HT-29 (cell line): Measurements from ENCODE around the gene PSENEN. TPM values are rescaled to one million over a fixed set of nuclear protein-coding genes. Genes with fewer than 3 reads are reported as not detected.
A peak's percentile ranks its signal among the peaks of the same experiment; 100 is the strongest.

Experiments used
- DNase-seq: peaks from one replicate; pipeline ENCODE4 v3.0.0-alpha.2; 2015; ENCODE audit warnings: low spot score
- total RNA-seq: library from RNA; depleted of rRNA; stranded (reverse); fragments of >200 nt; shearing (Covaris generic); gene quantifications from 2 replicates; pipeline ENCODE4 v1.2.3, GENCODE V29; 2014

PSENEN gene
- total RNA-seq, 1 experiment from 2014 or later, result 77.0 TPM

DNA sequence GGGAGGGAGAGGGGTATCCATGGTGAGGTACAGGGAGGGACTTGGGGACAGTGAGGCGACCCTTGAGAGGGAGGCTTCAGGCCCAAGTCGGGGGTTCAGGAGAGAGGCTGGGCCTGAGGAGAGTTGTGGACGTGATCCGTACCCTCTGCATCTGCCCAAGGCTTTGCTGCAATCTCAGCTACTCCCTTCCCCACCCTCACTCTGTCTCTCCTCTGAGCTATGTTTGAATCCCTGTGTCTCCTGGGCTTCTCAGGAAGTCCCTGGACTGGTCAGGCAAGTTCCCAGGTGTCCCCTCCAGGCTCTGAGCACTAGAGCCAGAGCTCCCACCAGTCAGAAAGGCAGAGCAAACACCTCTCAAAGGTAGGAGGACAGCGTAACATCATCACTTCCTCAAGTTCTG, 4.7 kb downstream of the PSENEN start:
- DNase-seq, result peak; percentile 88

DNA sequence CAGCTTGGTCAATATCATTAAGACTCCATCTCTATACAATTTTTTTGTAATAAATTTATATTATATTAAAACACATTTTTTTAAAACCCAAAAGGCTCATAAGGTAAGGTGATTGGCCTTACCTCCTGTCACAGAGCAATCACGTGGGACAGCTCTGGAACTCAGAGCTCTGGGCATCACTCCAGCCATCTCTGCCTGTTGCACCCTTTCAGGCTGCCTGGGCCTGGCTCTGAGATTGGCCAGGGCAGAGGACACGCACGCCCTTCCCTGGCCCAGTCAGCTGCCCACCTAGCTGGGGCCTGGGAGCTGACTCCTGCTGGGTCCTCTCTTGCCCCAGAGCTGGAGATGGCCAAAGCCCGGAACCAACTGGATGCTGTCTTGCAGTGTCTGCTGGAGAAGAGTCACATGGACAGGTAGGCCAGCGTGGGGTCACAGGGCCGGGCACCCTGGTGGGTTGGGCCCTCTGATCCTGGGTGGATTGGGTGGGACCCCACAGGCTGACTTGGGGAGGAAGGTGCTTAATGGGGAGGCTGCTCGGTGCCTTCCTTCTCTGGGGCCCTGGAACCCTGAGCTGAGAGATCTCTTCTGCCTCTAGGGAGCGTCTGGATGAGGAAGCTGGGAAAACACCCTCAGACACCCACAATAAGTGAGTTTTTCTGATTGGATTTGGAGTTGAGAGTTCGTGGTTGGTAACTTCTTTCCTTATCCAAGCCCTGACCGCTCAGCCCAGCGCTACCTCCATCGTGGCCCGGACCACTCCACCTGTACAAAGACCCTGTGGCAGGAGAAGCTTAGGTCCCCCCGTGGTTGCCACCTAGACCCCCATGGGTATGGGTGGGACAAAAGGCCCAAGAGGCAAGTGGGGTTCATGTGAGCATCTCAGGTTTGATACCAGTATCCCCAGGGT, 6.6 kb downstream of the PSENEN start:
- DNase-seq, result no peak

DNA sequence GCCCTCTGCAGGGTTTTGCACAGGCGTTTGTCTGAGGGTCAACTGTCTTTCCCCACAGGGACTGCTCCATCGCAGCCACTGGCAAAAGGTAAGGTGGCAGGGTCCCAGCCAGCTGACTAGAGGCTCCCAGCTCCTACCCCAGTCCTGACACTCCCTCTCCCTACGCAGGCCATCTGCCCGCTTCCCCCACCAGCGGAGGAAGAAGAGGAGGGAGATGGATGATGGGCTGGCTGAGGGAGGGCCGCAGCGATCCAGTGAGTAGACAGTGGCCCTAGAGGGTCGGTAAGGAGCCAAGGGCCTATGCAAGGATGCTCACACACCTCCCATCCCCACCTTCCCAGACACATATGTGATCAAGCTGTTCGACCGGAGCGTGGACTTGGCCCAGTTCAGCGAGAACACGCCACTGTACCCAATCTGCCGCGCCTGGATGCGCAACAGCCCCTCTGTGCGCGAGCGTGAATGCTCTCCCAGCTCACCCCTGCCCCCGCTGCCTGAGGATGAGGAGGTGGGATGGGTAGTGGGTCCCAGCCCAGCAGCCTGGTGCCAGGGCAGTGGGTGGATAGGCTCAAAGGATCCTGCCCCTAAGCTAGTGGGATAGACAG, 7.4 kb downstream of the PSENEN start:
- no peak for DNase-seq

DNA sequence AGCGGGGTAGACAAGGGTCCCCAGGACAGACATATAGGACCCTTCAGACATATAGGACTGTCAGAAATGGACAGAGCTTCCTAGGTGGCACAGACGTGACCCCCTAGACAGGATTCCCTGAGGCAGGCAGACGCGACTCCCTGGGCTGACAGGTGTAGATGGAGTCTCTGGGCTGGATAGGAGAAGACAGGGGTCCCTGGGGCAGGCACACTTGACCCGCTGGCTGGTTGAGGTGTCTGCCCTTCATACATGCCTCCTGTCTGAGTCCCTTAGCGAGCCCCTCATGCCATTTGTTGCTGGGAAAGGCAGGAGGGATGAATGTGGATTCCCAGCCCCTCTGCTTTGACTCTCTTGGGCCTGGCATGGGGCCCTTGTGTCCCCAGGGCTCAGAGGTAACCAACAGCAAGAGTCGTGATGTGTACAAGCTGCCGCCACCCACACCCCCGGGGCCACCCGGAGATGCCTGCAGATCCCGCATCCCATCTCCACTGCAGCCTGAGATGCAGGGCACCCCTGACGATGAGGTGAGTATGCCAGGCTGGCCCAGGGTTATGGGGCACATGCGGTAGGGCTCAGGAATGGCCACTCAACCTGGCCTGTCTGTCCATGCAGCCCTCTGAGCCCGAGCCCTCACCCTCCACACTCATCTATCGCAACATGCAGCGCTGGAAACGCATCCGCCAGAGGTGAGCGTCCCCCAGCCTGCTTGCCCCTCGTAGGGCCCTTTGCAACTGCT, 8.4 kb downstream of the PSENEN start:
- no peak for DNase-seq

DNA sequence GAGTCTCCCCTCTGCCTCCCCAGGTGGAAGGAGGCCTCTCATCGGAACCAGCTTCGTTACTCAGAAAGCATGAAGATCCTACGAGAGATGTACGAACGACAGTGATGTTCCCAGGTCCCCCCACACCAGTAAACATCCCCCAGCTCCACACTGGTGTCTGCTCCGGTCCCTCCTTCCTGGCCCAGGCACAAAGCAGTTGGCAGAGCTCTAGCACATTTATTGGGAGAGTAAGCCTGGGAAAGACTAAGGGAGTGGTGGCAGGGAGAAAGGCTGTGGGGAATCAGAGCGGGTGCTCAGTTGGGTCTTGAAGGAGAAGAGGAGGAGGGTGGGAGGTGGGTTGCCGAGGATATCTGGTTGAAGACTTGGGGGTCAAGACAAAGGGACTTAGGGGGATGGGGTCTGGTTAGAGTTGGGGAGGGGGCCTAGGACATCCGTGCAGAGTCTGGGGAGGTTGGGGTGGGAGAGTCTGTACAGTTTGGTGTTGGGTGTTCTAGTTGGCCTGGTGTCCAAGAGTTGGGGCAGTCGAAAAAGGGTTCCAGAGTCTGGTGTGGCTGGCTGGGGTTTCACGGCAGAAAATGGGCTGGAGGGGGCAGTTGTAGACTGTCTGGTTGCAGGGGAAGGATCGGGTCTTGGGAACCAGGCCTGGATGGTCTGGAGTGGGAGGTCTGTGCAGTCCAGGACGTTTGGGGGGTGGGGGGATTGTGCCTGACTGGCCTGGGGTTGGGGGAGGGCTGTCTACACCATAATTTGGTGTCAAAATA, 9.1 kb downstream of the PSENEN start:
- no peak for DNase-seq

DNA sequence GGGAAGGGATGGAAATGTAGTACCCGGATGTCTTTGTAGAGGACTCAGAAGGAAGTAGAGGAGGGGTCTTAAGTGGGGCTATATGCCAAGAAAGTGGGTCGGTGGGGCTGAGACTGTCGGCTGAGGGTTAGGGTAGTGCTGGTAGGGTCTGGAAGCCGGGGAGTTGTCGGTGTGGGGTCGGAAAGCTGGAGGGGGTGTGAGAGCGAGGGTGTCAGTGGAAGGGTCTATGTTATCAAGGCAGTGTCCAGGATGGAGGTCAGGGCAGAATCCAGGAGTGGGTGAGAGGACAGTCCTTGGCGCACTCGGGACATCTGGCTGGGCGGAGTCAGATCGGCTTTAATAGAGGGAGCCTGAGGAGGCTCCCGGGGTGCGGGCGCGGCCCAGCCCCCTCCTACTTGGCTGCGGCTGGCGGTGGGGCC, 9.7 kb downstream of the PSENEN start:
- no peak for DNase-seq

DNA sequence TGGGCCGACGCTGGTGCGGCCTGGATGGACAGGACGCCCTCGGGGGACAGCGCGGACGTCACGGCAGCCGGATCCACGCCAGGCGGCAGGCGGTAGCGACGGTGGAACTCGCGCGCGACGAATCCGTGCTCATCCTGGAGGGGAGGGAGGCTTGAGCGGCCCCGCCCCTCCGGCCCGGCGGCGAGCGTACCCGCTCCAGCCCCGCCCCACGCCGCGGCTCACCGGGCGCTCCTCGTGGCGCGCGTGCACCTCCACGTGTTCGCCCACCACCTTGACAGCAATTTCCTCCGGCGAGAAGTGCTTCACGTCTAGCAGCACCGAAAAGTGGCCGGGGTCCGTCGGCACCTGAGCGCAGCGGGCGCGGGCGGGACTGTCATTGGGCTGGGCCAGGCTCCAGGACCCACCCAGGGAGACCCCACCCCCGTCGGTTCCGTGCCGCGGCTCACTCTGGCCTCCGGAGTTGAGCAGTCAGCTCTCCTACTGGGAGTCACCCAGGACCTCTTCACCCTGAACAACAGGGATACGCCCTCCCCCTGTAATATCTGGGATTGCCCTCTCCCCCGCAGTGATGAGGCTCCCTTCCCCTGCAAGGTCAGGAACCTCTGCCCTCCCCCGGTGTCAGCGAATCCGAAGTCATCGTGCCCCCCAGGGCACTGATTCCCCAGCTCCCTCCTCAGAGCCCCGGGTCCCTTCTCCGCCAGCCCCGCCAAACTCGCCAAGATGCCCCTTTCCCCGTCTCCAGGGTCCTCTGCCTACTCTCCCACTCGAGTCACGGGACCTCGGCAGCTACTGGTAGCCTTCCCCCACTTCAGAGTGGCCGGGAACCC, 10.3 kb downstream of the PSENEN start:
- peak; percentile 74 for DNase-seq

DNA sequence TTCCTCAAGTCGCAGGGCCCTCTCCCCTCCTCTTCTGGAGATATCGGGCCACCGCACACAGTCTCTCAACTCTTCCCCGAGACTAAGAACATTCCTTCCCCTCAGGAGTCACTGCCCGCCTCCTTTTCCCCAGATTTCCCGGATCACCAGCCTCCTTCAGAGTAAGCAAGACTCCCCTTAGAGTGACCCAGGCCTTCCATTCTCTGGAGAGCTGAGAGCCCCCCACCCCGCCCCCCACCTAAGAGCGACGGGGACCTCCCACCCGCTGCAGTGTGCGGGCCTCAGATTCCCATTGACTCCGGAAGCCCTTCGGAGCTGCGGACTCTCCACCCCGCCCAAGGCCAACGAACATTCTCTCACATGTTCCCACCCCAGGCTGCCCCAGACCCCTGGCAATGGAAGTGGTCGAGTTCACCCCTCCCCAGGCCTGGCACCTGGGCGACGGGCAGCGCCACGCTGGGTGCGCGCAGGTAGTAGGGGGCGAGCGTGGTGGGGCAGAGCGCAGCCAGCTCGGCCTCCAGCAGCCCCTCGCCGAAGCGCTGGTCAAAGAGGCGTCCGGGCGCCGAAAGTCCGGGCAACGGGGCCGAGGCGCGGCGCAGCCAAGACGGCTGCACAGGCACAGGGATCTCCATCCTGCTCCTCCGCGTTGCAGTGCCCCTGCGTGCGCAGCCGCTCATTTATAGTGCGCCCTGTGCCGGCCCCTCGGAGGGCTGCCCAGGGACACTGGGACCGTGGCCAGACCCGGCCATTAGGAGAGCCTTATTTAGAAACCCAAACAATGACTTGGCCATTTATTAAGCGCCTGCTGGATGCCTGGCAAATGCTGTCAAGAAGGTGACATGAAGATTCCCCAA, 11.2 kb downstream of the PSENEN start, which contains the start of gene HSPB6:
Gene HSPB6 (minus strand): TSS at position 653 of the 854 bp plus-strand sequence. CDS start 21 bp downstream, at position 632.
- DNase-seq, result no peak

DNA sequence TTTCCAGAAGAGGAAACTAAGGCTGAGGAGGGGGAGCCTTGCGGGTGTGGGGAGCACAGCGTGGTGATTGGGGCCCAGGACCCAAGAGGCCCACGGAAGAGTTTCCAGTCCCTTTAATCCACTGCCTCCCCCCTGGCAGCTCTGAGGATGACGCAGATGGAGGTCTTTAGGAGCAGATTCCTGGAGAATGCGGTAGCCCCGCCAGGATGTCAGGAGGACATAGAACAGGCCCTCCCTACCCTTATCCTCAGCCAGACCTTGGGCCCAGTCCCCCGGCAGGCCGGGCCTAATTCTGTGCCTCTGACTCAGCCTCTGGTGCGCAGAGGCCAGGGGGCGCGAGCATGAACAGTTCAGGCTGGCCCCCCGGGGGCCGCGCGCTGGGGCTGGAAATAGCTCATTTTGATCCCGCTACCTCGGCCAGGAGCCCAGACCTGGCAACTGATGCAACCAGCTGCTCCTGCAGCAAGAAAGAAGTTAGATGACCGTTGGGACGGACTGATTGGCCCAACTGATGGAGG, 11.8 kb downstream of the PSENEN start:
- no peak for DNase-seq

DNA sequence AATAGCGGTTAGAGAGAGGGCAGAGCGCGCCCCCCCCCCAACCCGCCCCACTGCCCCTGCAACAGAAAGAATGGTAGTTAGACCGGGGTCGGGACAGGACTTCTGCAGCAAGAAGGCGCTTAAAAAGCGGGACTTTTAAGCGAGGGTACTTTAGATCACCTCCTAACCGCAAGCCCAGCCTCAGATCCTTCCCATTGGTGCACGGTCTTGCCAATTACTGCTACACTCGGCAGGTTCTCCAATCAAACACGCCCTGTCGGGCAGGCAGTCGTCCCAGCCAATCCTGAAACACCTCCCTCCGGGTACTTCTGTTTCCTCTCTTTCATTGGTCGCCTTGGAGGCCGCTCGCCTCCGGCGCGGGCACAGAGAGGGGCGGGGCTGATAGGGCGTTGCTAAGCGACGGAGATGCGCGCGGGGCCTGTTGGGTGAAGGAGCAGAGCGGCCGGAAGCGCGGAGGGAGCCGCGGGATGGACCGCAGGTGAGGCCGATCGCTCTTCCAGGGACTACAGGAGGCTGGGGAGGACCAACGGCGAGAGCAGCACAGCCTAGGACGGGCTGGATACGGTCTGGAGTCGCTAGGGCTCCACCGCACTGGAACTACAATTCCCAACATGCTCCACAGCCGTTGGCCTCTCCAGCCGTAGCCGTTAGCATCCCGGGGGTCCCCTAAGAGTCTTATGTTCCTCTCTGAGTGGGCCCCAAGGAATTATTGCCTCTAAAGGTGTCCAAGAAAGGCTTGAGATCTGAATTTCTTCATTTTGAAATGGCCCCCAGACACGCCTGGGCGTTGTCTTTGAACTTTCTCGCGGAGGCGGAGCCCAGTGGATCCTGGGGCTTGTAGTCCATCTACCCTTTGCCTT, 12.5 kb downstream of the PSENEN start, which contains the start of gene PROSER3:
Gene PROSER3 (plus strand): TSS at position 428 of the 860 bp plus-strand sequence. CDS start 40 bp downstream, at position 468.
- DNase-seq, result peak; percentile 100

DNA sequence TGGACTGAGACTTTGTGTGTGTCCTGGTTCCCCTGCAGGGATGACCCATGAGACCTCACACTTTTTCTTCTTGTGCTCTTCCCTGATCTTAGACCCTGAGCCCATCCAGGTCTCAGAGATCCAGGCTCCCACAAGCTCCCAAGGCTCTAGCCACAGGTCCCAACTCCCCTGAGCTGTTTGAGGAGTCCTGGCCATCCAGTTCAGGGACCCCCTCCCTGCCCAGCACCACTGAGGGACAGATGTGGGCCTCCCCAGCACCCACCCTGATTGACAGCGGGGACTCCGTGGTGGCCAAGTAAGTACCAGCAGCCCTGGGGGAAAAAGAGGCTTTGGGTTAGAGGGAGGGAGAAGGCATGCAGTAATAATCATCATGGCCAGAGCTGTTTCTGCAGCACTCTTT, 14.2 kb downstream of the PSENEN start:
- no peak for DNase-seq

DNA sequence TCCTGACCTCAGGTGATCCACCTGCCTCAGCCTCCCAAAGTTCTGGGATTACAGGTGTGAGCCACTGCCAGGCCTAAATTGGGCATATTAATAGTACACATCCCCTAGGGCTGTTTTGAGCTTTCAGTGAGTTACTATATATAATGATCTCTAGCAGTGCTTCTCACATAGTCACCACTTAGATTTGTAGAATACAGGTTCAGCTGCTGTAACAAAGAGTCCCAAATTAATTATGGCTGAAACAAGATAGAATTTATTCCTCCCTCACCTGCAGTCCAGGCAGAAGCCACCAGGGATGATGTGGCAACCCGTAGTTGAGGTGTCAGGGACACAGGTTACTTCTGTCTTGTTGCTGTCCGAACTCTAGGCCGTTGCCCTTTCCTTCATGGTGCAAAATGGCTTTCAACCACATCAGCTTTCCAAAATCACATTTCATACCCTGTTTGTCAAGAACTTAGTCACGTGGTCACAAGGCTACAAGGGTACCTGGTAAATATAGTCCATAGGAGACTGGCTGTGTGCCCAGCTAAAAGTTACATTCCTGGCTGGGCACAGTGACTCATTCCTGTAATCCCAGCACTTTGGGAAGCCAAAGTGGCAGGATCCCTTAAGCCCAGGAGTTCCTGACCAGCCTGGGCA, 15.4 kb downstream of the PSENEN start:
- DNase-seq, result no peak

DNA sequence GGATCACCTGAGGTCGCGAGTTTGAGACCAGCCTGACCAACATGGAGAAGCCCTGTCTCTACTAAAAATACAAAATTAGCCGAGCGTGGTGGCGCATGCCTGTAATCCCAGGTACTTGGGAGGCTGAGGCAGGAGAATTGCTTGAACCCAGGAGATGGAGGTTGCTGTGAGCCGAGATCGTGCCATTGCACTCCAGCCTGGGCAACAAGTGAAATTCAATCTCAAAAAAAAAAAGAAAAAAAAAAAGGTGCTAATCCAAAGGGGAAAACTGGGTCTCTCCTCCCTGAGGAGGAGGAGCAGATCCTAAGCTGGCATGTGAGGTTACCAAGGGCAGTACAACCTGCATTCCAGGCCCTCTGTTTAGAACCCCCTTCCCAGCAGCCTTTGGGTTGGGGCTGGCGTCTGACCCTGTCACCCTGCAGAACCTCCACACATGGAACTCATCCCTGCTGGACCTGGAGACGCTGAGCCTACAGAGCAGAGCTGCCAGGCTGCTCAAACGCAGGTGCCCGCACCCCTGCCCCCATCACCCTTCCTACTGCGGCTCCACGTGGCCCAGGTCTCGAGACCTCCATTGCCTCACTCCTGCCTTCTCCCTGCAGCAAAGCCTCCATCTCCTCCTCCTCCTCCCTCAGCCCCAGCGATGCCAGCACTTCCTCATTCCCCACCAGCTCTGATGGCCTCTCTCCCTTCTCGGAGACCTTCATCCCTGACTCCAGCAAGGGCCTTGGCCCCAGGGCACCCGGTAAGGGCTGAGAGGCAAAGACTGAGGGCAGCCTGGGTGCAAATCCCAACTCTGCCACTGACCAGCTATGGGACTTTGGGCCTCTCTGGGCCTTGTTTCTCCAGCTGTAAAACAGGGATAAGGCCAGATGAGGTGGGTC, 19.2 kb downstream of the PSENEN start:
- no peak for DNase-seq

DNA sequence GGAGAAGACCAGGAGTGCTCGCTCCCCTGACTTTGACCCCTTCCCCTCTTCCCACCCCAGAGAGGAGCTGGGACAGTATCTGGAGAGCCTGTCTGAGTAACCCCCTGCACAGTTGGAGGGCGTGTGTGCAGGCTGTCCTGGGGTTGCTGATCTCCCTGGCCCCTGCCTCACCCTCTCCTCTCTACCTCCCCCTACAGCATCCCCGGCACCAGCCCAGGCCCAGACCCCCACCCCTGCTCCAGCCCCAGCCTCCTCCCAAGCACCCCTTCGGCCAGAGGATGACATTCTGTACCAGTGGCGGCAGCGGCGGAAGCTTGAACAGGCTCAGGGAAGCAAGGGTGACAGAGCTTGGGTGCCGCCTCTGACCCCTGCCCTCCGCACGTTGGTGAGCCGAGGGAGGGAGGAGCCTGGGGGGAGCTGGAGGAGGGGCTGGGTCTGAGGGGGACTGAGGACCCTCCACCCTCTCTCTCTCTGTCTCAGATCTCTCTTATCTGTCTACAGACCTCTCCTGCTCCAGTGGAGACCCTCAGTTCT, 21.2 kb downstream of the PSENEN start:
- no peak for DNase-seq

DNA sequence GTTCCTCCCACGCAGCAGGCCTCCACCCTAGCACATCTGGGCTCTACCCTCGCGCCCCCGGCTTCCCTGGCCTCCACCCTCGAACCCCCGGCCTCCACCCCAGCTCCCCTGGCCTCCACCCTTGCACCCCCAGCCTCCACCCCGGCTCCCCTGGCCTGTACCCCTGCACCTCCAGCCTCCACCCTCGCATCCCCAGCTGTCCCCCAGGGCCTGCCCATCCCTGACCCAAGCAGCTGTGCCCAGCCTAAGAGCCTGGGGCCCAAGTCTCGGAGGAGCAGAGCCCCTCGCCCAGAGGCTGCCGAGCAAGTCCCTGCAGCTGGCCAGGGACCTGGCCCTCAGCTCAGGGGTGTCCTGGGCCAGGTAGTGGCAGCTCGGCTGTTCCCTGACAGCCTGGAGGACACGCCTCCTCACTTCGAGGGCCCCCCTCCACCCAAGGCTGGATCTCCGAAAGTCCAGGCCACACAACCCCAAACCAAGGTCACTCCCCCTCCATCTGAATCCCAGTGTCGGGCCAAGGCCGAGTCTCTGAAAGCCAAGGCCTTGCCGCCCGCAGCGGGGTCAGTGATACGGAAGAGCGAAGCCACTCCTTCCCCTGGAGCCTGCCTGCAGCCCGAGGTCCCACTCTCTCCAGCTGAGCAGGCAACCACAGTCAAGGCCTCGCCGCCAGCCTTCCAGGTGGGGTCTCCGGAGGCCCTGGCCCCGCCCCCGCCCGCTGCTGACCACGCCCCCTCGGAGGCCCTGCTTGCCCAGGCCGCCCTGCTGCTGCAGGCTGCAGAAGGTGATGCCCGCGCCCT, 22.0 kb downstream of the PSENEN start:
- DNase-seq, result no peak

DNA sequence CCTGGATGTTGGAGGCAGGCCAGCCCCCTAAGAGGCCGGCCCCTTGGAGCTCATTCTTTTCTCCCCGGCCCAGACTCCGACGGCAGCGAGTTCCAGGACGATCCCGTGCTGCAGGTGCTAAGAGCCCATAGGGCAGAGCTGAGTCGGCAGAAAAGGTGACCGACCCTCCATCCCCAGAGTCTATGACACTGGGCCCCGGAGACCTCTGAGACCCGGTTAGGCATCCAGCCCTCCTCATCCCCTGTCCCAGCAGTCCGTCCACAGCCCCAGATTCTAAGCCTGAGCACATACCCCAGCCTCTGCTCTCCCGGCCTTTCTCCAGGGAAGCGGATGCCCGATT, 22.6 kb downstream of the PSENEN start:
- no peak for DNase-seq
